Activated CD8-positive, alpha-beta memory T cell treated with anti-CD3 and anti-CD28 coated beads for 24 hours (primary cell): ENCODE measurements around the gene NOP16.
"Not testable (repeated sequence)": the region's sequence is repeated elsewhere in the genome, so short reads cannot be mapped to it uniquely, and the experiment has no call there.

Experiments
- DNase-seq: peaks from one replicate; pipeline ENCODE4 v3.0.0-alpha.2; 2020

The NOP16 gene

DNA sequence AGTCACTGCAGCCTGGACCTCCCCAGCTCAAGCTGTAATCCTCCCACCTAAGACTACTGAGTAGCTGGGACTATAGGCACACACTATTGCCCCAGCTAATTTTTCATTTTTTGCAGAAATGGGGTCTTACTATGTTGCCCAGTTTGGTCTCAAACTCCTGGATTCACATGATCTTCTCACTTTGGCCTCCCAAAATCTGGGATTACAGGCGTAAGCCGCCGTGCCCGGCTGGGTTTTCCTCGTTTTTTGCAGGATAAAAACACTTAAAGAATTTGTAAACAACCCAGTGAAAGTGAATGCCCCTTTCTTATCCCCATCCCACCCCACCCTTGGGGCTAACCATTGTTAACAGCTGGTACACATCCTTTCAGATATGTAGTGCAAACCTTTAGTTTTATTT, 20.2 kb upstream of the NOP16 start:
- DNase-seq: no peak

DNA sequence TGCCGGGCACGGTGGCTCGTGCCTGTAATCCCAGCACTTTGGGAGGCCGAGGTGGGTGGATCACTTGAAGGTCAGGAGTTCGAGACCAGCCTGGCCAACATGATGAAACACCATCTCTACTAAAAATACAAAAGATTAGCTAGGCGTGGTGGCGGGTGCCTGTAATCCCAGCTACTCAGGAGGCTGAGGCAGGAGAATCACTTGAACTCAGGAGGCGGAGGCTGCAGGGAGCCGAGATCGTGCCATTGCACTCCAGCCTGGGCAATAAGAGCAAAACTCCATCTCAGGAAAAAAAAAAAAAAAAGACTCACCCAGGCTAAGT, 19.8 kb upstream of the NOP16 start:
- DNase-seq: not testable (repeated sequence)

DNA sequence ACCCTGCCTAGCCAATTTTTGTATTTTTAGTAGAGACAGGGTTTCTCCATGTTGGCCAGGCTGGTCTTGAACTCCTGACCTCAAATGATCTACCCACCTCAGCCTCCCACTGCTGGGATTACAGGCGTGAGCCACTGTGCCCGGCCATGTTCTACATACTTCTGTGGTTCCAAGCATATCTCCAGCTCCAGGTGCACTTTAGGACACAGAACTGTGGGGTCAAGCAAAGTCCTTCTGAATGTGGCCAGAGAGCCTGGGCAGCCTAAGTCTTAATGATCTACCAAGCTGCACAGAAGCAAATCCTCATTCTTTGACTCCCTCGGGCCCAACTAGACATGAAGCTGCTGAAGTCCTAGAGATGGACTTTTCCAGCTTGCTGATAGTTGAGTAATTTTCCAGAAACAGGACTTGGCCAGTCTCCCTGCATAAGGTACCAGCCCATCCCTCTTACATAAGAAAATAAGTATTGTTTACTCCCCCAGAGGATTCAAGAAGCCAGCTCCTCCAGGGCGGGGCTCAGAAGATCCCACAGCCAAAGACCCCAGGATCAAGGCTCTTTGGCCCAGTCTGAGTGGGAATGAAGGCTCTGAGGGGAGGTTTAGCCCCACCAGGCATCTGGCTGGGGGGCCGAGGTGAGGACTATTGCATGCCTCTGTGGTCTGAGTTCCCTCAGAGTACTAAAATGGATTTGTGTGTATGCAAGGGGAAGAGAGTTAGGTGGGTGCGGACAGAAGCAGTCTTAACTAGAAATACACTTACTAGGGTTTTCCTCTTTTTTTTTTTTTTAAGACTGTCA, 19.3 kb upstream of the NOP16 start:
- no peak for DNase-seq

DNA sequence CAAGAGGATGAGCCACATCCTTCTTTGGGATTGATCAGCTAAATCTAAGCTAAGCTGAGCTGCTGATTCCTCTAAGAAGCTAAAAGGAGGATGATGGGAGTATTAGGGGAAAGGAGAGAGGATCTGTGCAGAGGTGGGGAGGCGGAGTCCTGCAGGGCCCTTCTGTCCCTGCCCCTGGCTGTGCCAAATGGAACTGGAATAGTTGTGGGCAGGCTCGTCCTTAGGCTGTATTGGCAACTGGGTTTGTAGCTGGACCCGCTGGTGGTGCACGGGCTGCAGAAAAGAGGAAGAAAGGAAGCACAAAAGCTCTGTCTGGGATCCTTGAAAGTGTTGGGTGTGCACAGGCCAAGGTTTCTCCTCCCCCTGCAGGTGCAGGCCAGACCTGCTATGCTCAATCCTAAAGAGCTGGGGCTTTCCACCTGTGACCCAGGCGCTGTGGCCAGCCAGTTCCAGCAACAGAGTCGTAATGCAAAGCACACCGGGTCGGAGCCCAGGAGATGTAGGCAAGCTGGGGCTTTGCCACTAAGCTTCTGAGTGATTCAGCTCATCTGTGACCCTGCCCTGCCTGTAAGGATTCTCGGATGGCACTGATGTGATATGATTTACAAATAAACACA, 18.1 kb upstream of the NOP16 start:
- no peak for DNase-seq

DNA sequence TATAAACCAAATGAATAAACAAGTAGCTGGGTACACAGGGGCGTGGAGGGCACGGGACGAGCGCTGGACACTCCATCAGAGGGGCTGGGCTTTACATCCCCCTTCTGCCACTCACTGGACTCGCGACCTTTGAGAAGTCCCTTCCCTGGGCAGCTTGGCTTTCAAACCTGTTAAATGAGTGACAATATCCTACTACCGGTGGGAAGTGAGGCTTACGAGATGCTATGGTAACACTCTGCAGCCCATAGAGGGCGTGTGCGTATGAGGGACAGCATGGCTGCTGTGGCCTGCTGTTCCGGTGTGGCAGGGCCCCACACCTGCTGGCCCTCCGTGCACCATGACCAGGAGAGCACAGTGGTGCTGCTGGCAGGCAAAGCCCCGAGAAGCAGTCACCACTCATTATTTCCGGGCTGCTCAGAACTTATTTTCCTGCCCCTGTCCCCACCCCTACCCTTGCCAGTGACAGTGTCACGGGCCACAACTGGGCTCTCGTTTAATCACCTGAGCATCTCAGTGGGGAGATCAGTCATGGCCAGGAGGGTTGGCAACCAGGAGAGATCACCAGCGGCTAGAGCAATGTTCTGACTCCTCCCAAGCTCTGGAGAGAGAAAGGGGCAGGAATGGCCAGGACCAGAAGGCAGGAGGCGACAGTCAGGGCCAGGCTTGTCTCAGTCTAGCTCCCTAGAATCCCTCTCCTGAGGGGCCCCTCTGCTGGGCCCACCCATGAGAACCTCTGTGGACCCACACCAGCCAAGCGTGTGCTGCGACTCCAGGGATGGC, 17.4 kb upstream of the NOP16 start:
- DNase-seq: no peak

DNA sequence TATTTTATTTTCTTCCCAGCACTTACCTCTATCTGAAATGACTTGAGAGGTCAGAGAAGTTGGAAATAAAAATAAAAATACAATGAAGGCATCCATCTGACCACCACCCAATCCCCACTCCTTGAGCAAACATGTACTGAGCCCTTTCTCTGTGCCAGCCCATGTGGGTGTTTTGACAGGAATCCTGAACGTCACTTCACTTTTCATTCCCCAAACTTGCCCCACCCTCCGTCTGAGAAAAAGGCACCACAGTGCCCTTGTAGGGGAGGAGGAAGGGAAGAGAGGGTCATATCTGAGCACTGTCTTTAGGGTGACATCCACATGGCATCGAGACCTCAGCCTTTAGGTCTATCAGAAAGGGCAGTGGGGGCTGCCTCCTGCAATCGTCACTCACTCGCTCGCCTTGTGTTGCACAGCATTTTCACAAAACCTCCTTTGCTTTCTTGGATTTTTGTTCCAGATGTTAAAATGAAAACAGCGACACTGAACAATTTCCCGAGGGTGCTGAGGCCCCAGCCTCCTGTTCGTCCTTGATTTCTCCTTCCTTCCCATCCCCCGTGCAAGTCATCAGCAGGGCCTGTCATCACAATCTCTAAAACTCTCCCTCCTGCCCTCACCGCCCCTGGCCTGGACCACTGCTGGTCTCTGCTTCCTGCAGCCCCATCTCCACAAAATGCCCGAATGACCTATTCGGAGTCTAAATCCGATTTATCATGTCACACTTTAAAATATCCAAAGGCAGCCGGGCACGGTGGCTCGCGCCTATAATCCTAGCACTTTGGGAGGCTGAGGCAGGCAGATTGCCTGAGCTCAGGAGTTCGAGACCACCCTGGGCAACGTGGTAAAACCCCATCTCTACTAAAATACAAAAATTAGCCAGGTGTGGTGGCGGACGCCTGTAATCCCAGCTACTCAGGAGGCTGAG, 13.1 kb upstream of the NOP16 start:
- DNase-seq: no peak

DNA sequence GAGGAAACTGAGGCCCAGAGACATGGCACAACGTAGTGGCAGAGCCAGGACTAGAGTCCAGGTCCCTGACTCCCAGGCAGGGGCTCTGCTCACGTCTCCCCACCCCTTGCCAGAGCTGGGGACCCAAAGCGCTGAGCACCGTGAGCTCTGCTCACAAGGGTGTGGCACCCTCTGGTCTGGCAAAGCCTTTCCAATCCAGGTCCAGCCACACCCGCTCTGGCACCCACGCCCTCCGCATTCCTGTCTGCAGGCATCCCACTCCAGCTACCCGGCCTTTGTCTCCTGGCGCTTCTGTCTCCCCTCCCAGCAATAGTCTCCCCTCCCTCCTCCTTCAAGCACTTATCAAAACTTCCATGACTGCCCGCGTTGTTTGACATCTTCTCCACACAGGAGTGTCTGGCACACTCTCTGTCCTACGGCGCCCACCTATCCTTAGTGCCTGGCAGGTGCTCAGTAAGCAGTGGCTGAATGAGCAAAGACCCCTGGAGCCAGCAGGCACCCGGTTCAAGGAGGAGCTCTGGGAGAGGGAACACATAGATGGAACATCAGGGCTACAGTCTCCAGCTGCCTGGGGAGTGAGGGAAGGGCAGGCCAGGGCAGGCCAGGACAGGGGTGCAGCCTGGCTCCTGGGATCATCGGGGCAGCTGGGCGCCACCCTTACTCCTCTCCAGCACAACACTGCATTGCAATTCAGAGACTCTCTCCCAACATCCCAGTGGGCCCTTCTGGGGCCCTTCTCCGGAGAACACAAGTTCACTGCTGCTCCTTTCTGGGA, 12.2 kb upstream of the NOP16 start:
- DNase-seq: no peak

DNA sequence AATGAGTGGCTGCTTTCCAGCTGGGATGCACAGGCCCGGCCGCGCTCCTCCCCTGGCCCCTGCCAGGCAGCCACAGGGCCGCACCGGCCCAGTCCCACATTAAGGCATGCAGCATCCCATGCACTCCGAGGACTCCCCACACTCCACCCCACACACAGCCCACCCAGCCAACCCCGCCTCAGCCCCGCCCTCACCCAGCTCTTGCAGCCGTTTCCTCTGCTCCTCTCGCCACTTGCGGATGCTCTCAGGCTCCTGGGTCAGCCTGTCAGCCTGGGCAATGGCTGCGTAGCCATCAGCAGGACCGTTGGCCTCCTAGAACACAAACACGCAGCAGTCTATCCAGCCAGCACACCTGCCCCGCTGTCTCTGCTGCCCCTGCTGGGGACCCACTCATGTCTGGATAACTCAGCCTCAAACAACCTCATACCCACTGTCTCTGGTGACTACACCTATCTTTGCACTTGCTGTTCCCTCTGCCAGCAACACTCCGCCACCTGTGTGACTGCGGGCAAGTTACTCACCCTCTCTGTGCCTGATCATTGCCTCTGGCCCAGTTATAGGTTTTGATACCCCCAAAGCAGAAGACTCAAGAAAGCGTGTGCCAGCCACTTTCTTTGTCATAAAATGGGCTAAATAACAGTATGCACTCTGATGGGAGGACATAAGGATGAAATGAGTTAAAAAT, 9.5 kb upstream of the NOP16 start:
- DNase-seq: no peak

DNA sequence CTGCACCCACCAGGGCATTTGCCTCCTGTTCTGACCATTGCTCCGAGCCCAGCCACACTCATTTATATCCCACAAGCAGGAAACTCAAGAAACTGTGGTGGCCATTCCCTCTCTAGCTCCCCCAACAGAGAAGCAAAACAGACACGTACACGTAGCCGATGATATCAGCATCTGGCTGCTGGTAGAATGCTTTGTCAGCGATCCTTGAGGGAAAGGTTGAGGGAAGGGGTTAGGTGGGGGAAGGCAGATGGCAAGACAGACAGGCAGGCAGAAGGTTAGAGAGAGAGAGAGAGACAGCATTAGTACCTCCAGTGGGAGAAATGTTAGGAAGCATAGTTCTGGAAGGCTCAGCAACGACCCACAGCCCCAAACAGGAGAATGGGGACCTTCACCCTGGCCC, 7.9 kb upstream of the NOP16 start:
- no peak for DNase-seq

DNA sequence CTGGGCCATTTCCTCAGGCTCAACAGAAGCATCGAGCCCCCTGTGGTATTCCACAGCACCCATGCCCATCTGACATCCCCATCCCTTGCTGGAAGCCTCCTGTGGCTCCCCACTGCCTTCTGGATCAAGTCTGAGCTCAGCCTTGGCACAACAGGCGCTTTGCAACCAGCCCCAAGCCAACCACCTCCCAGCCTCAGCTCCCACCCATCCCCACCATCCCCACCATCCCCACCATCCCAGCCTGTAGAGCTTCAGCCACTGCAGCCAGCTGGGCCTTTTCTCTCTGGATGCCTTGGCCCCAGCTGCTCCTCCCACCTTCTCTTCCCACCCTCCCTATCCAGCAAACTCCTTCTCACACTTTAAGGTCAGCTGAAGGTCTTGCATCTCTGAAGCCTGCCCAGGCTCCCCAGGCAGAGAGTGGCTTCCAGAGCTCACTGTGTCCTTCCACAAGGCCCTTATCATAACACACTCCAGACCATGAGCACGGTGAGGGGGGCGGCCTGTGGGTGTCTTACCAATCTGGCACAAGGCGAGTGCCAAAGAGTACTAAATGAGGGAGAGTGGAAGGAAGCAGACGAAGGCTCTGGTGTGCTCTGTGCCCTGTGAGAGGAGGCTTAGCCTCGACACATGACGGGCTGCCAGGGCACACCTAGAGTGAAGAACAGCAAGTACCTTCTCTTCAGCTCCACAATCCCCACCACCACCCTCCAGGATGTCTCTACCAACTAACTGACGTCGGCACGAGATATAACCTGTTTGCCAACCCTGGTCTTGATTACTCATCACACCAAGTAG, 6.7 kb upstream of the NOP16 start:
- DNase-seq: no peak

DNA sequence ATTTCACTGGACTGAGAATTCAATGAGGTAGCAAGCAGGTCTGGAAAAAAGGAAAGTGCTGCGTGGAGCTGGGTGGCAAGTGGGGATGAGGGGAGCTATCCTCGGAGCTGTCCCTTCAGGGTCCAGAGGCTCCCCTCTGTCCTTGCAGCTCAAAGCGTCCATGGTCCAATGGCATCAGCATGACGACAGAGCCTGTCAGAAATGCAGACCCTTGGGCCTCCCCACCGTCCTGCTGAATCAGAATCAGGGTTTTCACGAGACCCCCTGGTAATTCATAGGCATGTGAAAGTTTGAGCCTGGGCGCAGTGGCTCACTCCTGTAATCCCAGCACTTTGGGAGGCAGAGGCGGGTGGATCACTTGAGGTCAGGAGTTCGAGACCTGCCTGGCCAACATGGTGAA, 5.7 kb upstream of the NOP16 start:
- DNase-seq: no peak

DNA sequence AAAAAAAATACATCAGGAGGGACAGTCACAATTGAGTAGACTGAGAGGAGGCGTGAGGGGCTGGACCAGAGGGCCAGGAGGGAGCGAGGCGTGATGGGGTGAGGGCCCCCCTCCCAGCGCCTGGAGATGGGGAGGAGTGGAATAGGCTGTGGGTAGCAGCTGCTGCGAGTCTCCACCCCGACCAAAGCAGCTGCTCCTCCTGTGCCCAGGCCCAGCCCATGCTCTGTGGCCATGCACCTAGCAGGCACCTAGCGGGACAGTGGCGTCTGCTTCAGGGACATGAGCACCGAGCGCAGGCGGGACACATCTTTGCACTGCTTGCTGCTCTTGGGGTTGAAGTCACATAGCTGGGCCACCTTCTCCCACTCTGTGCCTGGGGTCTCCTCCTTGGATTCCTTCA, 4.1 kb upstream of the NOP16 start:
- DNase-seq: no peak

DNA sequence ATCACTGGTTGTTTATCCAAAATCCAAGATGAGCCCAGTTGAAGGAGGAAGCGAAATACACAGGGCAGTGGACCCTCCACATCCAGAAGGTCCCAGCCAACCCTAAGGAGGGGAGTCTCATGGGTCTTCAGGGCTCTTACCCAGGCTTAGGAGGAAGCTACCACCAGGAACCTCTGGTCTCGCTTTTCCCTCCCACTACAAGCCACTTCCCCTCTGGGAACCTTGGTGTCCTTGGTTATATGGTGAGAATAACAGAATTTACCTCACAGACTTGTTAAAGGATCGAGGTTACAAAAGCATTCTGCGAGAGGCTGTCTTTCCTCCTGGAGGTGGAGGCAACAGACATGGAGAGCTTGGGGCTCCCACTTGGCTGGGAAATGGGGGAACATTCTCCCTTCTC, 3.6 kb upstream of the NOP16 start:
- DNase-seq: no peak

DNA sequence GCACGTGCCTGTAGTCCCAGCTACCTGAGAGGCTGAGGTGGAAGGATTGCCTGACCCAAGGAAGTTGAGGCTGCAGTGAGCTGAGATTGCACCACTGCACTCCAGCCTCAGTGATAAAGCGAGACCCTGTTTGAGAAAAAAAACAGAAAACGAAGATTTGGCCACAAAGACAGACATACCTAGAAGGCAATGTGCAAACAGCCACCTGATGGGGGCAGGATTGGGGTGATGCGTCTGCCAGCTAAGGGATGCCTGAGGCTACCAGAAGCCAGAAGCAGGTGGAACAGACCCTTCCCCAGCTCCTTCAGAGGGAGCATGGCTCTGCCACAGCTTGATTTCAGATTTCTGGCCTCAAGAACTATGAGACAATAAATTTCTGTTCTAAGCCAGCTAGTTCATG, 3.1 kb upstream of the NOP16 start:
- no peak for DNase-seq

DNA sequence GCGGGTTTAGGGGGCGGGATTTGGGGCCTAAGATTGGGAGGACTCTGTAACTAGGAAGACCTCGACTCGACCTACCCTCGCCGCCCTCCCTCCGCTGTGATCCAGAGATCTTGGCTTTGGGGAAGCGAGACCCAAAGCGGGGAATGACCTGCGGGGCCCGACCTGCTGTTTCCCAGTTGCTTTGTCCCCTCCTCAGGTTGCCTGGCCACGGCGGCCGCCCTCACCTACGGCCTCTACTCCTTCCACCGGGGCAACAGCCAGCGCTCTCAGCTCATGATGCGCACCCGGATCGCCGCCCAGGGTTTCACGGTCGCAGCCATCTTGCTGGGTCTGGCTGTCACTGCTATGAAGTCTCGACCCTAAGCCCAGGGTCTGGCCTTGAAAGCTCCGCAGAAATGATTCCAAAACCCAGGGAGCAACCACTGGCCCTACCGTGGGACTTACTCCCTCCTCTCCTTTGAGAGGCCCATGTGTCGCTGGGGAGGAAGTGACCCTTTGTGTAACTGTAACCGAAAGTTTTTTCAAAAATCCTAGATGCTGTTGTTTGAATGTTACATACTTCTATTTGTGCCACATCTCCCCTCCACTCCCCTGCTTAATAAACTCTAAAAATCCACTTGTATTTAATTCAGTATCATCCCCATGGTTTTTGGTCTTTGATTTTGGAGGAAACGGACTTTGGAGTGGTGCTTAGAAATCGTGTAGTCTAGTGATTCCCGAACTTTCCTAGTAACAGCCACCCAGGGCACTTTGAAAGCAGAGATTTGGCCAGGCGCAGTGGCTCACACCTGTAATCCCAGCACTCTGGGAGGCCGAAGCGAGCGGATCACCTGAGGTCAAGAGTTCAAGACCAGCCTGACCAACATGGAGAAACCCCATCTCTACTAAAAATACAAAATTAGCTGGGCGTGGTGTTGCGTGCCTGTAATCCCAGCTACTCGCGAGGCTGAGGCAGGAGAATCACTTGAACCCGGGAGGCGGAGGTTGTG, 1.0 kb upstream of the NOP16 start:
- no peak for DNase-seq

DNA sequence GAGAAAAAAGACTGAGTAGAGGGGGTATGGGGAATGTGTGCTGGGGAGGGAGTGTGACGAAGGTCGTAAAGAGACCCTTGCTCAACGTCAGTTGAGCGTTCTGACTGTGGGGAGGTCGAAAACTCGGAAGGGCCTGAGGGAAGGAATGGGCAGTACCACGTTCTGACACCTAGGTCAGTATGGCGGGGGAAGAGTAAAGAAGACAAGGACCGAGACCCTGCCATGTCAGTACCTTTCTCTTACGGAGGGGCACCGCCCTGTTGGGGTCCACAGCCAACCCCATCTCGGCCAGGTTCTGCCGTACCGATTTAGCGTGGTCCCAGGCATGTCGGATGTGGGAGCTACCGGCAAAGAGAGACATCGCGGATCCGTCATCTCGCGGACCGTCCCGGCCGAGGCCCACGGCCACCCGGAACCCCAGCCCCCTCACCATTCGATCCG, 375 bp downstream of the NOP16 start:
- DNase-seq: no peak

DNA sequence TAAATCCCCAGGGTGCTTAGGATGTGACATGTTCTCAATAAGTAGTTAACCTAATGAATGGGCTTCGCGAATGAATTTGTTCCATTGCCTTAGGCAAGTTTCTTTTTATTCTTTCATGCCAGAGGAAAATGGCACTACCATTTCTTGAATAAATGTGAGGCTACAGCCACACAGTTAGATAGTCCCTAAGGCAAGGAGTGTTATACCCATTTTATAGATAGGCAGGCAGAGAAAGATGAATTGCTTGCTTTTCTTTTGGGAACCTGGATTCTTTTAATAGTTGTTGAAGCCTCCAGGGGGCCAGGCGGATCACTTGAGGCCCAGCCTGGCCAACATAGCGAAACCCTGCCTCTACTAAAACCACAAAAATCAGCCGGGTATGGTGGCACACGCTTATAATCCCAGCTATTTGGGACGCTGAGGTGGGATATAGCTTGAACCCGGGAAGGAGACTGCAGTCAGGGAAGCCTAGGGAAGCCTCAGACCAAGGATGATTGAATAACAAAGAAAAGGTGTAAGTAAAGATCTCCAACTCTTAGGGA, 943 bp downstream of the NOP16 start:
- no peak for DNase-seq

DNA sequence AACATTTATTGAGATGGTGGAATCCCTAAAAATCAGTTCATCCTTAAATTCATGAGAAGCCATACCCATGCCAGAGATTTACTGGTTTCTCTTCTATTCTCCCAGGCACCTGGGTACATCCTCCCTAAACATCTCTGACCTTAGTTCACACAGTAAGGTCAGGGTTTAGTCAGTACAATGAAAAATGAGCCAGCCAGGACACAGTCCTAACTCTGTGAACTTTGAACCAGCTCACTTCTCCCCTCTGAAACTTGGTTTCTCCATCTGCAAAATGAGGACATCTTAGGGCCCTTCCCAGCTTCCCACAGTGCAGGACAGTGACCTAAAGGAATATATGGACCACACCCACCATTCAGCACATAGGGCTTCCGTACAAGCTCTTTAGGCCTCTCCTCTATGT, 1.9 kb downstream of the NOP16 start:
- DNase-seq: no peak

DNA sequence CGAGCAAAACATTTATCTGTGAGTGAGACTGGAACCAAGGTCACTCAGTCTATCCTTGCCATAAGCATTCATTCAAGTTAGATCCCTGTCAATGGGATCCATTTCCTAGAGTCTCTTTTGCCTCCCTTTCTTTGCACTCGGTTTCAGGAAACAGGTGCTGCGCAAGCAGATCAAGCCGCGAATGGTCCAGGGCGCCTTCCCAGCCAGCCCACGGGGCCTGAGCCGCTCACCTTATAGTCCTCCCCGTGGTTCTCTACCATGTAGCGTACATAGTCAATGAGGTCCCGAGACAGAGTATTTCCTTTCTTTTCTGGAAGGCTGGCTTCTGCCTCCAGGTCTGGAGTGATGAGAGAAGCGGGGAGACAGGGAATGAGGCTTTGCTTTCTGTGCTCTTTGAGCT, 3.4 kb downstream of the NOP16 start:
- DNase-seq: no peak
